Right cardiac atrium (tissue), 5 donors: ENCODE results near the gene IGIP. TPM values are rescaled to one million over a fixed set of nuclear protein-coding genes. Genes with fewer than 3 reads are reported as not detected.

Experiments
- ATAC-seq, 2 donors: fragments of 200-7000 bp; cut with Tn5 transposase; one replicate each; pipeline versions ENCODE4 v1.8.0 to v1.9.1; 2020; ENCODE audit warnings: moderate library complexity in 2 of 2, mild to moderate bottlenecking in 1 of 2
- DNase-seq, 3 donors: peaks; one replicate each; pipeline ENCODE4 v3.0.0-alpha.2; 2020
- H3K27ac ChIP-seq: one replicate; pipeline ENCODE4 v1.5.1; 2013; ENCODE audit warnings: mild to moderate bottlenecking, low read length, control low read depth, moderate library complexity
- H3K27me3 ChIP-seq: one replicate; pipeline ENCODE4 v1.6.1; 2013; ENCODE audit not compliant: control insufficient read depth, insufficient read depth
- H3K4me1 ChIP-seq: one replicate; pipeline ENCODE4 v1.6.1; 2013; ENCODE audit warnings: low read length; ENCODE audit not compliant: control insufficient read depth, insufficient read depth
- H3K4me3 ChIP-seq: one replicate; pipeline ENCODE4 v1.5.1; 2013; ENCODE audit warnings: low read length, control low read depth
- H3K9me3 ChIP-seq: one replicate; pipeline ENCODE4 v1.6.1; 2013; ENCODE audit warnings: low read length; ENCODE audit not compliant: control insufficient read depth
- WGBS: extraction: QIAGEN DNeasy Blood & Tissue Kit; methylation state at CpG from one replicate; pipeline ENCODE4 v1.1.7; 2013; 5-methylcytosine and 5-hydroxymethylcytosine counted together
- intact Hi-C, 4 donors: fragments of 100-400 bp; cut with DNase I; formaldehyde crosslinking; loops; one replicate each; pipeline versions ENCODE4 v1.11.0 to v1.14.0; 2022 to 2023
- polyA plus RNA-seq: library from polyadenylated mRNA; stranded (reverse); fragments of 200-250 nt; gene quantifications from one replicate; pipeline ENCODE4 v1.2.3, GENCODE V29; 2013
- total RNA-seq, 4 donors: library from RNA; stranded (reverse); fragmentation: NEBNext Ultra II Directional; extraction: Animal tissue kit (Norgen Biotek cat#: 25700); gene quantifications; one replicate each; pipeline ENCODE4 v1.2.1, GENCODE V29; 2021
- donor health status: healthy with polysubstance abuse.
- donor health status: DM: no; HTN: yes; CAD: no.
- donor health status: DM: no; HTN: no; CAD: no.
- donor health status: DM: no; HTN: yes; CAD: no; lungs with severe emphysema.
- donor health status: DM: yes; HTN: yes; CAD: no.

Gene IGIP
- total and polyA plus RNA-seq, 5 donors = 9.8 to 20.1 (median 16.3) TPM

GRCh38 chr5:140111011-140111858 lies 14.5 kb upstream of the IGIP start:
- H3K4me3 ChIP-seq = no peak overlapping the region
- peaks cover 5% of the 10 kb centered on the region for H3K4me1 ChIP-seq
- H3K27ac ChIP-seq = no peak overlapping the region
- DNase-seq = no peak
- no peaks in the 10 kb centered on the region for H3K9me3 ChIP-seq
- intact Hi-C loops = loop anchor here in 1 of 4 donors (5.0 kb wide), 1 partner anchor 36 kb away; no protein-coding TSS in a partner anchor
- 75% methylated on average over 18 of the region's 18 CpGs for WGBS
- no peak for ATAC-seq
- H3K27me3 ChIP-seq = no peaks in the 10 kb centered on the region

GRCh38 chr5:140111859-140112551 lies 13.7 kb upstream of the IGIP start:
- WGBS = 74% methylated on average over 8 of the region's 8 CpGs
- ATAC-seq (no peak), DNase-seq (no peak)
- intact Hi-C loops = loop anchor here in 1 of 4 donors (5.0 kb wide), 1 partner anchor 35 kb away; no protein-coding TSS in a partner anchor
- Histone ChIP-seq H3K27me3 (no peaks in the 10 kb centered on the region), H3K9me3 (no peaks in the 10 kb centered on the region), H3K4me3 (no peak overlapping the region), H3K27ac (no peak overlapping the region), H3K4me1 (peaks cover 5% of the 10 kb centered on the region)

GRCh38 chr5:140112685-140113179 lies 13.0 kb upstream of the IGIP start:
- no peak overlapping the region for H3K27ac ChIP-seq
- H3K9me3 ChIP-seq = no peaks in the 10 kb centered on the region
- H3K4me1 ChIP-seq = peaks cover 5% of the 10 kb centered on the region
- WGBS = 22% methylated on average over 13 of the region's 13 CpGs
- H3K27me3 ChIP-seq = no peaks in the 10 kb centered on the region
- intact Hi-C loops = loop anchor here in 1 of 4 donors (5.0 kb wide), 1 partner anchor 35 kb away; no protein-coding TSS in a partner anchor
- H3K4me3 ChIP-seq = peak overlapping the region; percentile 77
- DNase-seq (peak in 1 of 3 donors; percentile 24), ATAC-seq (no peak)

GRCh38 chr5:140113180-140113698 lies 12.5 kb upstream of the IGIP start:
- Histone ChIP-seq H3K4me3 (peak overlapping the region; percentile 77), H3K27ac (peak overlapping the region; percentile 51), H3K4me1 (peaks cover 5% of the 10 kb centered on the region), H3K9me3 (no peaks in the 10 kb centered on the region), H3K27me3 (no peaks in the 10 kb centered on the region)
- intact Hi-C loops = loop anchor here in 1 of 4 donors (5.0 kb wide), 1 partner anchor 34 kb away; no protein-coding TSS in a partner anchor
- DNase-seq = peak in 2 of 3 donors; percentile 63 to 69
- WGBS = 2% methylated on average over 28 of the region's 28 CpGs
- ATAC-seq = peak; percentile 8 to 13

- H3K4me1 ChIP-seq = peaks cover 5% of the 10 kb centered on the region
- no peaks in the 10 kb centered on the region for H3K27me3 ChIP-seq
- peak within 1 kb of the TSS; percentile 92 for H3K27ac ChIP-seq
- DNase-seq (peak; percentile 96 to 98 (median 98)), ATAC-seq (peak; percentile 96 to 97)
- intact Hi-C loops = loop anchor here in 1 of 4 donors (5.0 kb wide), 1 partner anchor 34 kb away; no protein-coding TSS in a partner anchor
- no peaks in the 10 kb centered on the region for H3K9me3 ChIP-seq
- H3K4me3 ChIP-seq = peak within 1 kb of the TSS; percentile 77
- WGBS = under 1% methylated on average over 60 of the region's 60 CpGs
Observed at GRCh38 chr5:140113699-140114263, 12.0 kb upstream of the IGIP start, which contains the start of gene PURA. Gene PURA, plus strand, starts transcription at chr5:140114109. Its CDS starts 73 bp downstream, at chr5:140114182.

- peak overlapping the region; percentile 77 for H3K4me3 ChIP-seq
- DNase-seq (peak; percentile 72 to 87 (median 87)), ATAC-seq (peak; percentile 71 to 78)
- H3K27me3 ChIP-seq = no peaks in the 10 kb centered on the region
- H3K9me3 ChIP-seq = no peaks in the 10 kb centered on the region
- H3K27ac ChIP-seq = peak overlapping the region; percentile 92
- peaks cover 2% of the 10 kb centered on the region for H3K4me1 ChIP-seq
- WGBS = 3% methylated on average over 65 of the region's 65 CpGs
- intact Hi-C loops = loop anchor here in 1 of 4 donors (5.0 kb wide), 1 partner anchor 33 kb away; no protein-coding TSS in a partner anchor
Observed at GRCh38 chr5:140114341-140115185, 11.2 kb upstream of the IGIP start.

GRCh38 chr5:140115186-140115500 lies 10.6 kb upstream of the IGIP start:
- intact Hi-C loops = no loop called here
- DNase-seq (no peak), ATAC-seq (no peak)
- 38% methylated on average over 1 of the region's 1 CpG for WGBS
- H3K27me3 ChIP-seq = no peaks in the 10 kb centered on the region
- peaks cover 2% of the 10 kb centered on the region for H3K4me1 ChIP-seq
- H3K4me3 ChIP-seq = peak overlapping the region; percentile 77
- no peaks in the 10 kb centered on the region for H3K9me3 ChIP-seq
- peak overlapping the region; percentile 92 for H3K27ac ChIP-seq

- intact Hi-C loops = no loop called here
- H3K4me1 ChIP-seq = peaks cover 2% of the 10 kb centered on the region
- H3K9me3 ChIP-seq = no peaks in the 10 kb centered on the region
- DNase-seq (no peak), ATAC-seq (no peak)
- no peak overlapping the region for H3K4me3 ChIP-seq
- 76% methylated on average over 2 of the region's 2 CpGs for WGBS
- H3K27ac ChIP-seq = no peak overlapping the region
- no peaks in the 10 kb centered on the region for H3K27me3 ChIP-seq
Observed at GRCh38 chr5:140116716-140117115, 9.0 kb upstream of the IGIP start.

- no peak for DNase-seq
- no peak overlapping the region for H3K4me3 ChIP-seq
- 73% methylated on average over 3 of the region's 3 CpGs for whole genome bisulfite sequencing
- H3K27ac ChIP-seq = no peak overlapping the region
- no peaks in the 10 kb centered on the region for H3K27me3 ChIP-seq
- H3K4me1 ChIP-seq = peaks cover 2% of the 10 kb centered on the region
- intact Hi-C loops = no loop called here
- no peaks in the 10 kb centered on the region for H3K9me3 ChIP-seq
- ATAC-seq = no peak
Observed at GRCh38 chr5:140117523-140117922, 8.2 kb upstream of the IGIP start.
